Neural progenitor cell (in vitro differentiated cells): ENCODE data around the gene TMEM39A. TPM values are rescaled to one million over a fixed set of nuclear protein-coding genes. Genes with fewer than 3 reads are reported as not detected.
A peak's percentile ranks its signal among the peaks of the same experiment; 100 is the strongest.

Experiments
- DNase-seq: peaks from one replicate; pipeline ENCODE4 v3.0.0-alpha.2; 2016; ENCODE audit warnings: low spot score
- H2AFZ ChIP-seq: fragments of 200-600 bp; sonication (generic); replicated peaks from 2 replicates; pipeline ENCODE4 v1.6.1; 2016; ENCODE audit warnings: antibody characterized with exemption
- H3F3A ChIP-seq: fragments of 200-600 bp; sonication (generic); 2 replicates; pipeline ENCODE4 v1.6.1; 2016; ENCODE audit warnings: antibody characterized with exemption, low read depth
- H3K27ac ChIP-seq: fragments of 200-600 bp; sonication (generic); 2 replicates; pipeline ENCODE4 v1.5.1; 2016; ENCODE audit warnings: mild to moderate bottlenecking
- H3K27me3 ChIP-seq: fragments of 200-600 bp; sonication (generic); 2 replicates; pipeline ENCODE4 v1.6.1; 2016; ENCODE audit warnings: mild to moderate bottlenecking, moderate library complexity
- H3K36me3 ChIP-seq: fragments of 200-600 bp; sonication (generic); 2 replicates; pipeline ENCODE4 v1.5.1; 2016
- H3K4me1 ChIP-seq: fragments of 200-600 bp; sonication (generic); 2 replicates; pipeline ENCODE4 v1.6.1; 2016; ENCODE audit warnings: mixed run types
- H3K4me2 ChIP-seq: fragments of 200-600 bp; sonication (generic); 2 replicates; pipeline ENCODE4 v1.6.1; 2016
- H3K4me3 ChIP-seq: fragments of 200-600 bp; sonication (generic); 2 replicates; pipeline ENCODE4 v1.5.1; 2016
- H3K79me2 ChIP-seq: fragments of 200-600 bp; sonication (generic); 2 replicates; pipeline ENCODE4 v1.6.1; 2016; ENCODE audit warnings: low read depth
- H3K9ac ChIP-seq: fragments of 200-600 bp; sonication (generic); 2 replicates; pipeline ENCODE4 v1.6.1; 2016
- H3K9me3 ChIP-seq: fragments of 200-600 bp; sonication (generic); 2 replicates; pipeline ENCODE4 v1.5.1; 2016; ENCODE audit warnings: low read depth
- H4K20me1 ChIP-seq: fragments of 200-600 bp; sonication (generic); 2 replicates; pipeline ENCODE4 v1.6.1; 2016; ENCODE audit warnings: low read depth
- H3K27ac Mint-ChIP-seq: 3 replicates; pipeline ENCODE4 v1.8.0; 2021; ENCODE audit warnings: mixed read lengths
- H3K27me3 Mint-ChIP-seq: 2 replicates; pipeline ENCODE4 v1.8.0; 2022; ENCODE audit warnings: low read depth, mild to moderate bottlenecking, inconsistent platforms, moderate library complexity, mixed read lengths; ENCODE audit not compliant: insufficient read depth
- H3K36me3 Mint-ChIP-seq: 3 replicates; pipeline ENCODE4 v1.8.0; 2021; ENCODE audit warnings: mixed read lengths
- H3K4me1 Mint-ChIP-seq: 3 replicates; pipeline ENCODE4 v1.8.0; 2021; ENCODE audit warnings: mixed read lengths
- H3K4me3 Mint-ChIP-seq: 3 replicates; pipeline ENCODE4 v1.8.0; 2021; ENCODE audit warnings: mild to moderate bottlenecking, moderate library complexity, mixed read lengths
- H3K9me3 Mint-ChIP-seq: 3 replicates; pipeline ENCODE4 v1.8.0; 2020; ENCODE audit warnings: mixed read lengths
- EZH2 ChIP-seq: fragments of 200-600 bp; sonication (generic); IDR thresholded peaks from 2 replicates; pipeline ENCODE4 v1.6.1; 2017; ENCODE audit warnings: antibody characterized with exemption, mild to moderate bottlenecking, moderate library complexity
- EZH2phosphoT487 ChIP-seq: fragments of 200-600 bp; sonication (generic); IDR thresholded peaks from 2 replicates; pipeline ENCODE4 v1.6.1; 2017; ENCODE audit warnings: antibody characterized with exemption
- total RNA-seq: library from RNA; depleted of rRNA; stranded (reverse); fragments of >200 nt; gene quantifications from 2 replicates; pipeline ENCODE4 v1.2.3, GENCODE V29; 2015; ENCODE audit warnings: low replicate concordance
- TF ChIP-seq, protein P1 (sequence below): fragments of 200-600 bp; sonication (generic); IDR thresholded peaks from 2 replicates; pipeline ENCODE4 v1.5.1; 2017; ENCODE audit warnings: antibody characterized with exemption, mild to moderate bottlenecking

The TMEM39A gene
- total RNA-seq, 1 donor from 2014 or later, result 41.2 TPM

DNA sequence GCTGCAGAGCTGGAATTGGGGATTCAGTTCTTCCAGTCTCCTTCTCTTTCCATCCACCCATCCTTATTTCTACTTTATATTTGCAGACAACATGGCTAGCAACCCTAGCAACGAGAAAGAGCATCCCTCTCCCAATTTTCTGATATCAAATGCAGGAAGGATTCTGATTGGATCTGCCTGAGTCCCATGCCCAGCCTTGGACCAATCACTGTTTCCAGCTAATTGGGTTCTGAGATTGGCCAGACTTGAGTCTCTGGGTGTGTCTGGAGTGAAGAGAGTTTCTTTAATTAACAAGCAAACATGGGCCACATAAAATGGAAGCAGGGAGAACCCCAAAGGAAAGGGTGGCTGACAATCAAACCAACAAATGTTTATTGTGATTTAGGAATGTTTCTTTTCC lies 60.6 kb downstream of the TMEM39A start:
- H3K36me3 ChIP-seq, result no peaks in the 10 kb centered on the region
- no peaks in the 10 kb centered on the region for H4K20me1 ChIP-seq
- no peaks in the 10 kb centered on the region for H3K27me3 ChIP-seq
- Mint-ChIP-seq H3K9me3 (no peaks in the 10 kb centered on the region), H3K4me1 (peaks cover 26% of the 10 kb centered on the region), H3K27ac (no peak overlapping the region), H3K36me3 (peaks cover 4% of the 10 kb centered on the region), H3K27me3 (peaks cover 4% of the 10 kb centered on the region), H3K4me3 (no peak overlapping the region)
- H3F3A ChIP-seq, result no peaks in the 10 kb centered on the region
- DNase-seq, result no peak
- no peaks in the 10 kb centered on the region for H3K79me2 ChIP-seq
- no peak overlapping the region for H3K9ac ChIP-seq
- H3K4me2 ChIP-seq, result no peak overlapping the region
- H2AFZ ChIP-seq, result no peak overlapping the region
- no peak overlapping the region for H3K27ac ChIP-seq
- H3K4me1 ChIP-seq, result peaks cover 19% of the 10 kb centered on the region
- H3K4me3 ChIP-seq, result no peak overlapping the region
- TF ChIP-seq EZH2 (no peak), EZH2phosphoT487 (no peak)
- TF ChIP-seq, protein P1, sequence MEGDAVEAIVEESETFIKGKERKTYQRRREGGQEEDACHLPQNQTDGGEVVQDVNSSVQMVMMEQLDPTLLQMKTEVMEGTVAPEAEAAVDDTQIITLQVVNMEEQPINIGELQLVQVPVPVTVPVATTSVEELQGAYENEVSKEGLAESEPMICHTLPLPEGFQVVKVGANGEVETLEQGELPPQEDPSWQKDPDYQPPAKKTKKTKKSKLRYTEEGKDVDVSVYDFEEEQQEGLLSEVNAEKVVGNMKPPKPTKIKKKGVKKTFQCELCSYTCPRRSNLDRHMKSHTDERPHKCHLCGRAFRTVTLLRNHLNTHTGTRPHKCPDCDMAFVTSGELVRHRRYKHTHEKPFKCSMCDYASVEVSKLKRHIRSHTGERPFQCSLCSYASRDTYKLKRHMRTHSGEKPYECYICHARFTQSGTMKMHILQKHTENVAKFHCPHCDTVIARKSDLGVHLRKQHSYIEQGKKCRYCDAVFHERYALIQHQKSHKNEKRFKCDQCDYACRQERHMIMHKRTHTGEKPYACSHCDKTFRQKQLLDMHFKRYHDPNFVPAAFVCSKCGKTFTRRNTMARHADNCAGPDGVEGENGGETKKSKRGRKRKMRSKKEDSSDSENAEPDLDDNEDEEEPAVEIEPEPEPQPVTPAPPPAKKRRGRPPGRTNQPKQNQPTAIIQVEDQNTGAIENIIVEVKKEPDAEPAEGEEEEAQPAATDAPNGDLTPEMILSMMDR, result no peak
- no peaks in the 10 kb centered on the region for H3K9me3 ChIP-seq

DNA sequence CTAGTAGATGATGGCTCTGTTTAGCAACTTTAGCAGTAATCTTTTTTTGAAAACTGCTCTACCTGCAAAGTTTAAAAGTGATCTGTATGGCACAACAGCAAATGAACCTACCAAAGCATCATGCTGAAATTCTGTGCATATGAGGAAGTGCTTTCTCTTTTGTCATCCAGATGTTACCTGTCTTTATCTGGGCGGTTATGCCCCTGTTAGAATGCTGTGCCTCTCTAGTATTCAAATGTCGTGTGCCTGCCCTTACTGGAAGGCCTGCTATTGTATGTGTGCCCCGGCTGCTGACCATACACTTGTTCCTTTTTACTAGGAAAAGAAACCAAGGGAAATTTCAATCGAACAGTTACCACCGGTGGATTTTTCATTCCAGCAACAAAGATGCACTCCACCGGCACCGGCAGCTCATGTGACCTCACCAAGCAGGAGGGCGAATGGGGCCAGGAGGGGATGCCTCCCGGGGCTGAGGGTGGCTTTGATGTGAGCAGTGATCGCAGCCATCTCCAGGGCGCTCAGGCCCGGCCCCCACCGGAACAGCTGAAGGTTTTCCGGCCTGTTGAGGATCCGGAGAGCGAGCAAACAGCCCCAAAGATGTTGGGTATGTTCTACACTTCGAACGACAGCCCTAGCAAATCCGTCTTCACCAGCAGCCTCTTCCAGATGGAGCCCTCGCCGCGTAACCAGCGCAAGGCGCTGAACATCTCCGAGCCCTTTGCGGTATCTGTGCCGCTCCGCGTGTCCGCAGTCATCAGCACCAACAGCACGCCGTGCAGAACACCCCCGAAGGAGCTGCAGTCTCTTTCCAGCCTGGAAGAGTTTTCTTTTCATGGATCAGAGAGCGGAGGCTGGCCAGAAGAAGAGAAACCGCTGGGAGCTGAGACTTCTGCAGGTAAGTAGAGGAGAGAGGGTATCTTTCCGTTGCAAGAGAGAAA lies 61.6 kb downstream of the TMEM39A start:
- no peaks in the 10 kb centered on the region for H3K27me3 ChIP-seq
- Mint-ChIP-seq H3K9me3 (no peaks in the 10 kb centered on the region), H3K36me3 (peaks cover 4% of the 10 kb centered on the region), H3K27ac (peak overlapping the region; percentile 18), H3K4me3 (no peak overlapping the region), H3K27me3 (peaks cover 2% of the 10 kb centered on the region), H3K4me1 (peaks cover 26% of the 10 kb centered on the region)
- no peaks in the 10 kb centered on the region for H3K9me3 ChIP-seq
- no peak overlapping the region for H3K9ac ChIP-seq
- H3K4me1 ChIP-seq, result peaks cover 19% of the 10 kb centered on the region
- no peaks in the 10 kb centered on the region for H4K20me1 ChIP-seq
- peak overlapping the region; percentile 85 for H2AFZ ChIP-seq
- H3K36me3 ChIP-seq, result no peaks in the 10 kb centered on the region
- H3K4me2 ChIP-seq, result no peak overlapping the region
- no peak overlapping the region for H3K27ac ChIP-seq
- no peaks in the 10 kb centered on the region for H3K79me2 ChIP-seq
- H3K4me3 ChIP-seq, result no peak overlapping the region
- DNase-seq, result no peak
- no peaks in the 10 kb centered on the region for H3F3A ChIP-seq
- TF ChIP-seq, protein P1, result no peak
- TF ChIP-seq EZH2phosphoT487 (no peak), EZH2 (no peak)

DNA sequence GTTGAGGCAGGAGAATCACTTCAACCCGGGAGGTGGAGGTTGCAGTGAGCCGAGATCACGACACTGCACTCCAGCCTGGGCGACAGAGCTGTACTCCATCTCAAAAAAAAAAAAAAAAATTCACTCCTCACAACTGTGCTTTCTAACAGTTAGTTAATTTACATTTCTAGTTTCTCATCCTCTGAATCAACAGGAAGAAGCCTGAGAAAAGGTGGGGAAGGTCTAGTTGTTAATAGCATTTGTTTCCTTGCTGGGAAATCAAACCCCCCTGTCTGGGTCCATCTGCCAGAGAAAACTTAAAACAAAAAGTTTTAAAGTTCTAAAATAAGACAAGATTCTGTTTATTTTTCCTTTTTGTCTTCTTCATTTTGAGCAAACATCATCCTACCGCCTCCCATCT lies 62.3 kb downstream of the TMEM39A start:
- H4K20me1 ChIP-seq, result no peaks in the 10 kb centered on the region
- H3K4me1 Mint-ChIP-seq, result peaks cover 26% of the 10 kb centered on the region
- H3F3A ChIP-seq, result no peaks in the 10 kb centered on the region
- H3K4me1 ChIP-seq, result peaks cover 19% of the 10 kb centered on the region
- peaks cover 2% of the 10 kb centered on the region for H3K27me3 Mint-ChIP-seq
- no peak for DNase-seq
- peaks cover 4% of the 10 kb centered on the region for H3K36me3 Mint-ChIP-seq
- H2AFZ ChIP-seq, result peak overlapping the region; percentile 85
- H3K9me3 ChIP-seq, result no peaks in the 10 kb centered on the region
- H3K4me2 ChIP-seq, result no peak overlapping the region
- no peaks in the 10 kb centered on the region for H3K36me3 ChIP-seq
- H3K79me2 ChIP-seq, result no peaks in the 10 kb centered on the region
- no peak overlapping the region for H3K4me3 ChIP-seq
- H3K4me3 Mint-ChIP-seq, result no peak overlapping the region
- H3K27me3 ChIP-seq, result no peaks in the 10 kb centered on the region
- no peak overlapping the region for H3K9ac ChIP-seq
- H3K27ac Mint-ChIP-seq, result no peak overlapping the region
- no peaks in the 10 kb centered on the region for H3K9me3 Mint-ChIP-seq
- TF ChIP-seq EZH2 (no peak), EZH2phosphoT487 (no peak)
- TF ChIP-seq, protein P1, result no peak
- no peak overlapping the region for H3K27ac ChIP-seq
